HEK293 (cell line): ENCODE data around the gene MYO1D.

Experiments
- CTCF ChIA-PET: fragments of 350-600 bp; formaldehyde crosslinking; extraction: SDS; loops from one replicate; lab custom pipeline; 2021; ENCODE audit warnings: antibody characterized with exemption; lab: Yijun Ruan, JAX
- POLR2A ChIA-PET: fragments of 300-600 bp; formaldehyde crosslinking; extraction: SDS; loops from one replicate; lab custom pipeline; 2020; ENCODE audit warnings: antibody characterized with exemption, inconsistent platforms; lab: Yijun Ruan, JAX
- H3K27ac ChIP-seq: fragments of 200-500 bp; sonication (Bioruptor generic); 2 replicates; pipeline ENCODE4 v1.5.1; 2014; ENCODE audit warnings: low read depth, low read length, control low read depth, inconsistent platforms; ENCODE audit errors: extremely low read depth
- H3K36me3 ChIP-seq, 2 experiments: fragments of 200-500 bp in 1 of 2; sonication (Bioruptor generic) in 1 of 2; 1 replicate in 1 of 2; 2 replicates in 1 of 2; pipeline ENCODE4 v1.5.1; 2014 to 2017; ENCODE audit warnings: inconsistent platforms in 2 of 2, low read length in 2 of 2; ENCODE audit not compliant: control insufficient read depth in 2 of 2, insufficient read depth in 1 of 2
- H3K4me1 ChIP-seq: fragments of 200-500 bp; sonication (Bioruptor generic); 2 replicates; pipeline ENCODE4 v1.5.1; 2014; ENCODE audit warnings: mild to moderate bottlenecking, low read length, inconsistent platforms; ENCODE audit not compliant: control insufficient read depth, insufficient read depth
- H3K4me3 ChIP-seq: 2 replicates; pipeline ENCODE4 v1.5.1; 2011; ENCODE audit warnings: low read depth, mild to moderate bottlenecking, control low read depth, low read length, moderate library complexity
- H3K9me3 ChIP-seq: fragments of 200-500 bp; sonication (Bioruptor generic); 2 replicates; pipeline ENCODE4 v1.5.1; 2014; ENCODE audit warnings: low read depth, low read length, inconsistent platforms; ENCODE audit not compliant: control insufficient read depth, insufficient read depth
- GLI4 ChIP-seq: fragments of 450-650 bp; formaldehyde crosslinking; IDR thresholded peaks from 2 replicates; pipeline ENCODE4 v1.5.1; 2016; ENCODE audit warnings: missing biosample characterization, missing genetic modification characterization
- GLIS1 ChIP-seq: fragments of 450-650 bp; formaldehyde crosslinking; IDR thresholded peaks from 2 replicates; pipeline ENCODE4 v1.5.1; 2016; ENCODE audit warnings: missing biosample characterization, missing genetic modification characterization
- KLF7 ChIP-seq: fragments of 450-650 bp; formaldehyde crosslinking; IDR thresholded peaks from 2 replicates; pipeline ENCODE4 v1.5.1; 2016; ENCODE audit warnings: missing biosample characterization, missing genetic modification characterization, borderline replicate concordance
- SCRT2 ChIP-seq: fragments of 450-650 bp; formaldehyde crosslinking; IDR thresholded peaks from 2 replicates; pipeline ENCODE4 v1.5.1; 2016; ENCODE audit warnings: missing biosample characterization, missing genetic modification characterization
- SP3 ChIP-seq: fragments of 450-650 bp; formaldehyde crosslinking; IDR thresholded peaks from 2 replicates; pipeline ENCODE4 v1.5.1; 2016; ENCODE audit warnings: missing biosample characterization, missing genetic modification characterization
- YY2 ChIP-seq: fragments of 450-650 bp; formaldehyde crosslinking; IDR thresholded peaks from 2 replicates; pipeline ENCODE4 v1.5.1; 2016; ENCODE audit warnings: missing biosample characterization, missing genetic modification characterization
- ZNF132 ChIP-seq: fragments of 450-650 bp; formaldehyde crosslinking; IDR thresholded peaks from 2 replicates; pipeline ENCODE4 v1.5.1; 2017; ENCODE audit warnings: missing biosample characterization, missing genetic modification characterization, borderline replicate concordance
- ZNF184 ChIP-seq: fragments of 450-650 bp; IDR thresholded peaks from 2 replicates; pipeline ENCODE4 v1.5.1; 2018; ENCODE audit warnings: missing biosample characterization, mild to moderate bottlenecking, missing genetic modification characterization
- ZNF2 ChIP-seq: fragments of 450-650 bp; formaldehyde crosslinking; IDR thresholded peaks from 2 replicates; pipeline ENCODE4 v1.5.1; 2016; ENCODE audit warnings: missing biosample characterization, missing genetic modification characterization
- ZNF350 ChIP-seq: fragments of 450-650 bp; formaldehyde crosslinking; IDR thresholded peaks from 2 replicates; pipeline ENCODE4 v1.5.0; 2017; ENCODE audit warnings: missing biosample characterization, mild to moderate bottlenecking, missing genetic modification characterization
- ZNF394 ChIP-seq: fragments of 450-650 bp; formaldehyde crosslinking; IDR thresholded peaks from 2 replicates; pipeline ENCODE4 v1.5.1; 2016; ENCODE audit warnings: missing biosample characterization, missing genetic modification characterization, mild to moderate bottlenecking, moderate library complexity, borderline replicate concordance
- ZNF510 ChIP-seq: fragments of 450-650 bp; formaldehyde crosslinking; IDR thresholded peaks from 2 replicates; pipeline ENCODE4 v1.5.1; 2018; ENCODE audit warnings: mild to moderate bottlenecking, missing genetic modification characterization, missing biosample characterization; ENCODE audit not compliant: insufficient replicate concordance
- ZNF626 ChIP-seq: fragments of 450-650 bp; sonication (Bioruptor Pico); formaldehyde crosslinking; IDR thresholded peaks from 2 replicates; pipeline ENCODE4 v1.5.1; 2018; ENCODE audit warnings: missing biosample characterization, missing genetic modification characterization, inconsistent platforms
- ZNF660 ChIP-seq: fragments of 450-650 bp; IDR thresholded peaks from 2 replicates; pipeline ENCODE4 v1.5.1; 2018; ENCODE audit warnings: missing biosample characterization, mild to moderate bottlenecking, missing genetic modification characterization
- ZNF768 ChIP-seq: fragments of 450-650 bp; formaldehyde crosslinking; IDR thresholded peaks from 2 replicates; pipeline ENCODE4 v1.5.1; 2018; ENCODE audit warnings: missing biosample characterization, mild to moderate bottlenecking, missing genetic modification characterization
- TF ChIP-seq, protein P1 (sequence below): fragments of 450-650 bp; formaldehyde crosslinking; IDR thresholded peaks from 2 replicates; pipeline ENCODE4 v1.5.1; 2016; ENCODE audit warnings: missing biosample characterization, missing genetic modification characterization
- TF ChIP-seq, protein P2 (sequence below): fragments of 450-650 bp; formaldehyde crosslinking; IDR thresholded peaks from 2 replicates; pipeline ENCODE4 v1.5.1; 2016; ENCODE audit warnings: missing biosample characterization, missing genetic modification characterization
- TF ChIP-seq, protein P3 (sequence below): fragments of 450-650 bp; formaldehyde crosslinking; IDR thresholded peaks from 2 replicates; pipeline ENCODE4 v1.5.1; 2016; ENCODE audit warnings: missing biosample characterization, missing genetic modification characterization
- TF ChIP-seq, protein P4 (sequence below): IDR thresholded peaks from 2 replicates; pipeline ENCODE4 v1.6.1; 2011; ENCODE audit warnings: mild to moderate bottlenecking, low read depth, low read length, borderline replicate concordance

The MYO1D gene

DNA sequence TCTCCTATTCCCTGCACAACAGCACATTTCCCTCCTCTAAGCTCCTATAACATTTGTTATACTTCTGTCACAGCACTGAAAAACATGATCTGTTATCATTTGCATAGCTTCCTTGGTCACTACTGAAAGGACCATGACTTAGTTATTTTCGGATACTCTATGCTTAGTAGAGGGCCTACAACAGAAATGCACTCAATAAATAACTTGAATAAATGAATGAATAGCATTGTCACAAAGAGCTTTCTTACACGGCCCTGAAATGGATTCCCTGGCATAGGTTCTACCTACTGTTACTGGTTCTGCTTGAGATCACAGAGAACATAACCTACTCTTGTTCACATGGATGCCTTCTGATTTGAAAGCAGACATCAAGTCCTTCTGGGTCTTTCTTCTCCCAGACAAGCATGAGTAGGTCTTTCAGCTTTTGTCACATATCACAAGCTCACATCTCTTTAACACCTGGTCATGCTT, 41.6 kb downstream of the MYO1D start:
- Histone ChIP-seq H3K36me3 (no peaks in the 10 kb centered on the region), H3K9me3 (no peaks in the 10 kb centered on the region), H3K4me3 (no peak overlapping the region), H3K4me1 (0 out of 2 replicates have a peak, but pooled peaks cover 9% of the 10 kb centered on the region), H3K27ac (no peak overlapping the region)
- TF ChIP-seq GLIS1 (tag by site-specific recombination) (no peak), ZNF350 (tag by site-specific recombination) (no peak), ZNF132 (tag by site-specific recombination) (no peak)
- TF ChIP-seq, protein P1, sequence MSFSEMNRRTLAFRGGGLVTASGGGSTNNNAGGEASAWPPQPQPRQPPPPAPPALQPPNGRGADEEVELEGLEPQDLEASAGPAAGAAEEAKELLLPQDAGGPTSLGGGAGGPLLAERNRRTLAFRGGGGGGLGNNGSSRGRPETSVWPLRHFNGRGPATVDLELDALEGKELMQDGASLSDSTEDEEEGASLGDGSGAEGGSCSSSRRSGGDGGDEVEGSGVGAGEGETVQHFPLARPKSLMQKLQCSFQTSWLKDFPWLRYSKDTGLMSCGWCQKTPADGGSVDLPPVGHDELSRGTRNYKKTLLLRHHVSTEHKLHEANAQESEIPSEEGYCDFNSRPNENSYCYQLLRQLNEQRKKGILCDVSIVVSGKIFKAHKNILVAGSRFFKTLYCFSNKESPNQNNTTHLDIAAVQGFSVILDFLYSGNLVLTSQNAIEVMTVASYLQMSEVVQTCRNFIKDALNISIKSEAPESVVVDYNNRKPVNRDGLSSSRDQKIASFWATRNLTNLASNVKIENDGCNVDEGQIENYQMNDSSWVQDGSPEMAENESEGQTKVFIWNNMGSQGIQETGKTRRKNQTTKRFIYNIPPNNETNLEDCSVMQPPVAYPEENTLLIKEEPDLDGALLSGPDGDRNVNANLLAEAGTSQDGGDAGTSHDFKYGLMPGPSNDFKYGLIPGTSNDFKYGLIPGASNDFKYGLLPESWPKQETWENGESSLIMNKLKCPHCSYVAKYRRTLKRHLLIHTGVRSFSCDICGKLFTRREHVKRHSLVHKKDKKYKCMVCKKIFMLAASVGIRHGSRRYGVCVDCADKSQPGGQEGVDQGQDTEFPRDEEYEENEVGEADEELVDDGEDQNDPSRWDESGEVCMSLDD (tag by site-specific recombination), result no peak
- CTCF ChIA-PET, result interaction anchor here (0.6 to 1.5 kb wide), 4 partner anchors 12 to 74 kb away, joined by 3 to 6 read pairs (median 4); no protein-coding TSS in a partner anchor
- POLR2A ChIA-PET, result interaction anchor here (0.8 kb wide), 1 partner anchor 41 kb away, joined by 3 read pairs; no protein-coding TSS in a partner anchor

DNA sequence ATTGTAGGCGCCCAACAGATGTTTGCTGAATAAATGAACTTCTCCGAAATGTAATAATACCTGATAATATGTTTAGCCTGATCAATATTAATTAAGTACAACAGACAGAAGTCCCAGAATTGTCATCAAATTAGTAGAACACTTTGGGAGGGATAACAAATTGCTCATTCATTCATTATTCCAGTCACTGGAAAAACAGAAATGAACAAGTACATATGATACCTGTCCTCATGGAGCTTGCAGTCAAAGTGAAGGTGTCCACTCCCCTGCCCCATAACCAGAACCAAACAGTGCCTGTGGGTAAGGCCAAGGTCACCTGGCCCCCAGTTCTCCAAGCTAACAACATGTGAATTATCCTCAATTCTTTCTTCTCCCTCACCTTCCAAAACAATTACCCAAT, 42.8 kb downstream of the MYO1D start:
- CTCF ChIA-PET, result interaction anchor here (0.7 kb wide), 1 partner anchor 76 kb away, joined by 3 read pairs; no protein-coding TSS in a partner anchor
- POLR2A ChIA-PET, result no interaction called here
- Histone ChIP-seq H3K9me3 (no peaks in the 10 kb centered on the region), H3K4me1 (0 out of 2 replicates have a peak, but pooled peaks cover 4% of the 10 kb centered on the region), H3K36me3 (no peaks in the 10 kb centered on the region), H3K27ac (no peak overlapping the region), H3K4me3 (no peak overlapping the region)
- no peak for TF ChIP-seq ZNF660
- no peak for TF ChIP-seq ZNF510 (tag by site-specific recombination)
- no peak for TF ChIP-seq SCRT2 (tag by site-specific recombination)
- no peak for TF ChIP-seq ZNF394 (tag by site-specific recombination)
- no peak for TF ChIP-seq ZNF2 (tag by site-specific recombination)
- TF ChIP-seq, protein P2, sequence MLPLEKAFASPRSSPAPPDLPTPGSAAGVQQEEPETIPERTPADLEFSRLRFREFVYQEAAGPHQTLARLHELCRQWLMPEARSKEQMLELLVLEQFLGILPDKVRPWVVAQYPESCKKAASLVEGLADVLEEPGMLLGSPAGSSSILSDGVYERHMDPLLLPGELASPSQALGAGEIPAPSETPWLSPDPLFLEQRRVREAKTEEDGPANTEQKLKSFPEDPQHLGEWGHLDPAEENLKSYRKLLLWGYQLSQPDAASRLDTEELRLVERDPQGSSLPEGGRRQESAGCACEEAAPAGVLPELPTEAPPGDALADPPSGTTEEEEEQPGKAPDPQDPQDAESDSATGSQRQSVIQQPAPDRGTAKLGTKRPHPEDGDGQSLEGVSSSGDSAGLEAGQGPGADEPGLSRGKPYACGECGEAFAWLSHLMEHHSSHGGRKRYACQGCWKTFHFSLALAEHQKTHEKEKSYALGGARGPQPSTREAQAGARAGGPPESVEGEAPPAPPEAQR (tag by site-specific recombination), result no peak
- TF ChIP-seq SP3 (tag by site-specific recombination), result no peak
- TF ChIP-seq GLI4 (tag by site-specific recombination), result no peak
- no peak for TF ChIP-seq KLF7 (tag by site-specific recombination)
- no peak for TF ChIP-seq ZNF626 (tag by site-specific recombination)
- TF ChIP-seq, protein P3, sequence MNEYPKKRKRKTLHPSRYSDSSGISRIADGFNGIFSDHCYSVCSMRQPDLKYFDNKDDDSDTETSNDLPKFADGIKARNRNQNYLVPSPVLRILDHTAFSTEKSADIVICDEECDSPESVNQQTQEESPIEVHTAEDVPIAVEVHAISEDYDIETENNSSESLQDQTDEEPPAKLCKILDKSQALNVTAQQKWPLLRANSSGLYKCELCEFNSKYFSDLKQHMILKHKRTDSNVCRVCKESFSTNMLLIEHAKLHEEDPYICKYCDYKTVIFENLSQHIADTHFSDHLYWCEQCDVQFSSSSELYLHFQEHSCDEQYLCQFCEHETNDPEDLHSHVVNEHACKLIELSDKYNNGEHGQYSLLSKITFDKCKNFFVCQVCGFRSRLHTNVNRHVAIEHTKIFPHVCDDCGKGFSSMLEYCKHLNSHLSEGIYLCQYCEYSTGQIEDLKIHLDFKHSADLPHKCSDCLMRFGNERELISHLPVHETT (tag by site-specific recombination), result no peak
- no peak for TF ChIP-seq ZNF768
- no peak for TF ChIP-seq ZNF184 (tag by site-specific recombination)
- TF ChIP-seq, protein P4, sequence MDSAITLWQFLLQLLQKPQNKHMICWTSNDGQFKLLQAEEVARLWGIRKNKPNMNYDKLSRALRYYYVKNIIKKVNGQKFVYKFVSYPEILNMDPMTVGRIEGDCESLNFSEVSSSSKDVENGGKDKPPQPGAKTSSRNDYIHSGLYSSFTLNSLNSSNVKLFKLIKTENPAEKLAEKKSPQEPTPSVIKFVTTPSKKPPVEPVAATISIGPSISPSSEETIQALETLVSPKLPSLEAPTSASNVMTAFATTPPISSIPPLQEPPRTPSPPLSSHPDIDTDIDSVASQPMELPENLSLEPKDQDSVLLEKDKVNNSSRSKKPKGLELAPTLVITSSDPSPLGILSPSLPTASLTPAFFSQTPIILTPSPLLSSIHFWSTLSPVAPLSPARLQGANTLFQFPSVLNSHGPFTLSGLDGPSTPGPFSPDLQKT, result no peak
- TF ChIP-seq YY2, result no peak
